Calu3 (cell line): ENCODE data around the gene CAP2. TPM values are rescaled to one million over a fixed set of nuclear protein-coding genes. Genes with fewer than 3 reads are reported as not detected.

Source experiments
- BruUV-seq: library from RNA; stranded (reverse); fragments of 400-500 nt; replicated peaks from 2 replicates; lab custom pipeline; 2021; lab: Mats Ljungman, UMichigan
- CTCF ChIA-PET: fragments of 300-600 bp; sonication (Branson Sonifier 250); formaldehyde crosslinking; loops from one replicate; lab custom pipeline; 2022; ENCODE audit warnings: antibody characterized with exemption; lab: Charles Lee
- DNase-seq: peaks from one replicate; pipeline ENCODE4 v3.0.0; 2022
- H3K27ac Mint-ChIP-seq: one replicate; pipeline ENCODE4 v1.8.0; 2022; ENCODE audit warnings: mixed read lengths; ENCODE audit not compliant: unreplicated experiment
- H3K27me3 Mint-ChIP-seq: one replicate; pipeline ENCODE4 v1.8.0; 2022; ENCODE audit warnings: mixed read lengths; ENCODE audit not compliant: unreplicated experiment
- H3K36me3 Mint-ChIP-seq: one replicate; pipeline ENCODE4 v1.8.0; 2022; ENCODE audit warnings: mild to moderate bottlenecking, moderate library complexity, mixed read lengths; ENCODE audit not compliant: insufficient read depth, unreplicated experiment
- H3K4me1 Mint-ChIP-seq: one replicate; pipeline ENCODE4 v1.8.0; 2022; ENCODE audit warnings: mild to moderate bottlenecking, low read depth, mixed read lengths; ENCODE audit not compliant: unreplicated experiment
- H3K4me3 Mint-ChIP-seq: one replicate; pipeline ENCODE4 v1.8.0; 2022; ENCODE audit warnings: mild to moderate bottlenecking, low read depth, moderate library complexity, mixed read lengths; ENCODE audit not compliant: unreplicated experiment
- H3K9me3 Mint-ChIP-seq: one replicate; pipeline ENCODE4 v1.8.0; 2022; ENCODE audit warnings: low read depth, mixed read lengths; ENCODE audit not compliant: unreplicated experiment
- CTCF ChIP-seq: fragments of 200-600 bp; IDR thresholded peaks from one replicate; pipeline ENCODE4 v1.8.0; 2022; ENCODE audit warnings: antibody characterized with exemption; ENCODE audit not compliant: unreplicated experiment
- intact Hi-C: fragments of 100-400 bp; cut with micrococcal nuclease; formaldehyde crosslinking; loops from one replicate; pipeline ENCODE4 v1.10.0; 2022; ENCODE audit not compliant: unreplicated experiment
- total RNA-seq: library from RNA; stranded (reverse); gene quantifications from 2 replicates; pipeline ENCODE4 v1.2.3, GENCODE V29; 2022

Gene CAP2
- total RNA-seq, 1 experiment from 2014 or later, result 15.7 TPM

GRCh38 chr6:17466707-17467106 is 73.3 kb downstream of the CAP2 start:
- intact Hi-C loops, result no loop called here
- Mint-ChIP-seq H3K4me3 (no peak overlapping the region), H3K4me1 (no peaks in the 10 kb centered on the region), H3K27me3 (no peaks in the 10 kb centered on the region), H3K9me3 (no peaks in the 10 kb centered on the region), H3K27ac (no peak overlapping the region), H3K36me3 (no peaks in the 10 kb centered on the region)
- CTCF ChIA-PET, result interaction anchor here (0.5 kb wide), 1 partner anchor 35 kb away, joined by 3 read pairs; no protein-coding TSS in a partner anchor
- no TSS peak for BruUV-seq
- no peak for DNase-seq
- no peak for TF ChIP-seq CTCF

GRCh38 chr6:17469006-17469832 is 75.8 kb downstream of the CAP2 start:
- Mint-ChIP-seq H3K27me3 (no peaks in the 10 kb centered on the region), H3K36me3 (no peaks in the 10 kb centered on the region), H3K27ac (no peak overlapping the region), H3K4me1 (peaks cover 7% of the 10 kb centered on the region), H3K4me3 (no peak overlapping the region), H3K9me3 (no peaks in the 10 kb centered on the region)
- CTCF ChIA-PET, result interaction anchor here (0.6 kb wide), 1 partner anchor 8 kb away, joined by 5 read pairs; no protein-coding TSS in a partner anchor
- intact Hi-C loops, result no loop called here
- no peak for DNase-seq
- BruUV-seq, result no TSS peak
- no peak for TF ChIP-seq CTCF

GRCh38 chr6:17470202-17470937 is 77.0 kb downstream of the CAP2 start:
- no peak for TF ChIP-seq CTCF
- Mint-ChIP-seq H3K4me1 (peaks cover 7% of the 10 kb centered on the region), H3K9me3 (no peaks in the 10 kb centered on the region), H3K27ac (no peak overlapping the region), H3K27me3 (no peaks in the 10 kb centered on the region), H3K36me3 (no peaks in the 10 kb centered on the region), H3K4me3 (no peak overlapping the region)
- no peak for DNase-seq
- no TSS peak for BruUV-seq
- intact Hi-C loops, result no loop called here
- CTCF ChIA-PET, result interaction anchor here (0.6 kb wide), 1 partner anchor 9 kb away, joined by 5 read pairs; no protein-coding TSS in a partner anchor

- Mint-ChIP-seq H3K27ac (no peak overlapping the region), H3K9me3 (no peaks in the 10 kb centered on the region), H3K4me3 (no peak overlapping the region), H3K4me1 (peaks cover 7% of the 10 kb centered on the region), H3K36me3 (no peaks in the 10 kb centered on the region), H3K27me3 (no peaks in the 10 kb centered on the region)
- CTCF ChIA-PET, result no interaction called here
- no peak for TF ChIP-seq CTCF
- DNase-seq, result no peak
- no TSS peak for BruUV-seq
- intact Hi-C loops, result no loop called here
Measured at GRCh38 chr6:17470938-17471327, 77.5 kb downstream of the CAP2 start.
